Measurements from ENCODE around the gene EIF4A3. TPM values are rescaled to one million over a fixed set of nuclear protein-coding genes. Genes with fewer than 3 reads are reported as not detected.

Gene EIF4A3
- polyA plus RNA-seq (2013), result 81.7 and 91.5 TPM in 2 replicates

DNA sequence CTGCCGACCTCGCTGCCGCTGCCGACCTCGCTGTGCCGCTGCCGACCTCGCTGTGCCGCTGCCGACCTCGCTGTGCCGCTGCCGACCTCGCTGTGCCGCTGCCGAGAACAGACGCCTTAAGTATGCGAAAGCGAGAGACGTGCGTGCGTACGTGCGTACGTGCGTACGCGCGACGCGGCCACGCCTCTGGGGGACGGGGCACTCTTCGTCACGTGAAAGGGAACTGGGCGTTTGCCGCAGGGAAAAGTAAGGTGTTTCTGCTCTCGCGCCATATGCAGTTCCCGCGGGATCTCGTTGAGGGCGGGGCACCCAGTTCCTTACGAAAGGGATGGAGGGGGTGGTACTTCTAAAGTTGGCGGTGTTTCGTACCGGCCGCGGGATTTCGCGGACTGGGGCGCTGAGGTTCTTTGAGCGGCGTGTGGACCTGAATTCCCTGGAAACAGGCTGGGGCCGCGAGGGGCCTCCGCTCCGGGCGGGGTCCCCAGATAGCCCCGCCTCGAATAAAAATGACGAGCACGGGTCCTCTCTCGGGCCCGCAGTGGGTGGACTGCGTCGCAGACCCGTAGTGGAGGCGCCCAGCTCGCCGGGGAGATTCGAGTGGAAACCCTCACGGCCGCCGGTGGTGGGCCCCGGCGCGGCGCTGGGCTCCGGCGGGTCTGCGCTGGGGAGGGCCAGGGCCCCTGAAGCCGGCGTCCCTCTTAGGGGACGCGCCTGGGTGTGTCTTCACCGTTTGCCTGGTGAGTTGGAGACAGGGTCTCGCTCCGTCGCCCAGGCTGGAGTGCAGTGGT is at the start of gene EIF4A3:
EIF4A3 (minus strand) TSS at position 94 of the 788 bp plus-strand sequence. CDS start 167 bp downstream, outside the sequence.
- no CpG with 5 or more reads among the region's 90 CpGs for WGBS (ENCODE audit: extremely low coverage, insufficient coverage, insufficient read length)
- Histone ChIP-seq H4K91ac (ENCODE audit: low read depth, low read length) (peak within 1 kb of the TSS; percentile 82), H2BK5ac (ENCODE audit: low read depth, low read length, poor library complexity) (peak within 1 kb of the TSS; percentile 78), H3K79me1 (ENCODE audit: low read length) (peaks cover 16% of the 10 kb centered on the region), H4K12ac (ENCODE audit: low read depth, low read length) (peak within 1 kb of the TSS; percentile 95), H3K4me1 (ENCODE audit: control insufficient read depth in 1 of 2, insufficient read depth in 2 of 2, low read length in 2 of 2) (peaks cover 17 to 20% of the 10 kb centered on the region in 2 experiments), H3K36me3 (ENCODE audit: control insufficient read depth in 1 of 2, insufficient read depth in 2 of 2, low read length in 2 of 2) (peaks cover 19 to 21% of the 10 kb centered on the region in 2 experiments), H3K9ac (ENCODE audit: low read length) (peak within 1 kb of the TSS; percentile 97), H3K4ac (ENCODE audit: low read depth, low read length) (peak within 1 kb of the TSS; percentile 94), H3K9me3 (ENCODE audit: insufficient read depth, low read depth, low read length) (peaks cover 5% of the 10 kb centered on the region), H2BK12ac (ENCODE audit: low read length) (no peak within 1 kb of the TSS), H2AFZ (ENCODE audit: insufficient read depth, low read length, poor library complexity) (peak within 1 kb of the TSS; percentile 87), H2BK120ac (ENCODE audit: insufficient read depth, low read length, poor library complexity) (peak within 1 kb of the TSS; percentile 39), H3K18ac (ENCODE audit: low read length) (peak within 1 kb of the TSS; percentile 93), H3K23ac (ENCODE audit: low read length) (no peak within 1 kb of the TSS), H3K27me3 (ENCODE audit: insufficient read depth, low read length) (no peaks in the 10 kb centered on the region), H3K27ac (ENCODE audit: low read depth, low read length) (peak within 1 kb of the TSS; percentile 93), H3K4me2 (ENCODE audit: low read length) (peak within 1 kb of the TSS; percentile 89), H3K79me2 (ENCODE audit: control insufficient read depth, insufficient read depth, low read length, poor library complexity) (peaks cover 29% of the 10 kb centered on the region), H3K4me3 (ENCODE audit: low read depth, low read length) (peak within 1 kb of the TSS; percentile 98), H2AK5ac (ENCODE audit: low read length) (peak within 1 kb of the TSS; percentile 9), H4K8ac (ENCODE audit: low read depth, low read length) (peak within 1 kb of the TSS; percentile 95), H3K14ac (ENCODE audit: low read length) (peak within 1 kb of the TSS; percentile 88)
- peak; percentile 99 to 100 for DNase-seq

DNA sequence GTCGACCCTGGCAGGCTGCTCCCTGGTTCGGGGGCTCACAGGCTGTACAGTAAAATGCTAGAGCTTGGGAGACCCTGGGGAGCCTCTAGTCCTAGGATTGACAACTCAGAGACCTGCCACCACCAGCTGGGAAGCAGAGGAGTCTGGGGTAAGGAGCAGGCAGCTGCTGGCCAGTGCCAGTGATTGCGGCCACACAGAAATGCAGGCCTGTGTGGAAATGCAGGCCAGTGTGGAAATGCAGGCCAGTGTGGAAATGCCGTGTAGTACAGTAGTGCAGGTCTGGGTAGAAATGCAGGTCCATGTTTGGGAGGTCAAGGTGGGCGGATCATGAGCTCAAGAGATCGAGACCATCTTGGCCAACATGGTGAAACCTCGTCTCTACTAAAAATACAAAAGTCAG is 49.7 kb upstream of the EIF4A3 start:
- Histone ChIP-seq H3K18ac (ENCODE audit: low read length) (no peak overlapping the region), H4K8ac (ENCODE audit: low read depth, low read length) (no peak overlapping the region), H3K79me2 (ENCODE audit: control insufficient read depth, insufficient read depth, low read length, poor library complexity) (no peaks in the 10 kb centered on the region), H2AK5ac (ENCODE audit: low read length) (no peak overlapping the region), H3K4ac (ENCODE audit: low read depth, low read length) (no peak overlapping the region), H3K4me2 (ENCODE audit: low read length) (no peak overlapping the region), H3K79me1 (ENCODE audit: low read length) (peaks cover 2% of the 10 kb centered on the region), H2AFZ (ENCODE audit: insufficient read depth, low read length, poor library complexity) (no peak overlapping the region), H2BK12ac (ENCODE audit: low read length) (no peak overlapping the region), H3K4me1 (ENCODE audit: control insufficient read depth in 1 of 2, insufficient read depth in 2 of 2, low read length in 2 of 2) (peaks cover 3 to 7% of the 10 kb centered on the region in 2 experiments), H2BK120ac (ENCODE audit: insufficient read depth, low read length, poor library complexity) (no peak overlapping the region), H3K9ac (ENCODE audit: low read length) (no peak overlapping the region), H3K27me3 (ENCODE audit: insufficient read depth, low read length) (no peaks in the 10 kb centered on the region), H4K91ac (ENCODE audit: low read depth, low read length) (no peak overlapping the region), H3K36me3 (ENCODE audit: control insufficient read depth in 1 of 2, insufficient read depth in 2 of 2, low read length in 2 of 2) (no peaks in the 10 kb centered on the region), H3K23ac (ENCODE audit: low read length) (no peak overlapping the region), H3K14ac (ENCODE audit: low read length) (no peak overlapping the region), H3K4me3 (ENCODE audit: low read depth, low read length) (no peak overlapping the region), H2BK5ac (ENCODE audit: low read depth, low read length, poor library complexity) (no peak overlapping the region), H3K9me3 (ENCODE audit: insufficient read depth, low read depth, low read length) (no peaks in the 10 kb centered on the region), H3K27ac (ENCODE audit: low read depth, low read length) (no peak overlapping the region), H4K12ac (ENCODE audit: low read depth, low read length) (no peak overlapping the region)
- peak; percentile 27 to 60 for DNase-seq
- WGBS (ENCODE audit: extremely low coverage, insufficient coverage, insufficient read length), result no CpG with 5 or more reads among the region's 7 CpGs

DNA sequence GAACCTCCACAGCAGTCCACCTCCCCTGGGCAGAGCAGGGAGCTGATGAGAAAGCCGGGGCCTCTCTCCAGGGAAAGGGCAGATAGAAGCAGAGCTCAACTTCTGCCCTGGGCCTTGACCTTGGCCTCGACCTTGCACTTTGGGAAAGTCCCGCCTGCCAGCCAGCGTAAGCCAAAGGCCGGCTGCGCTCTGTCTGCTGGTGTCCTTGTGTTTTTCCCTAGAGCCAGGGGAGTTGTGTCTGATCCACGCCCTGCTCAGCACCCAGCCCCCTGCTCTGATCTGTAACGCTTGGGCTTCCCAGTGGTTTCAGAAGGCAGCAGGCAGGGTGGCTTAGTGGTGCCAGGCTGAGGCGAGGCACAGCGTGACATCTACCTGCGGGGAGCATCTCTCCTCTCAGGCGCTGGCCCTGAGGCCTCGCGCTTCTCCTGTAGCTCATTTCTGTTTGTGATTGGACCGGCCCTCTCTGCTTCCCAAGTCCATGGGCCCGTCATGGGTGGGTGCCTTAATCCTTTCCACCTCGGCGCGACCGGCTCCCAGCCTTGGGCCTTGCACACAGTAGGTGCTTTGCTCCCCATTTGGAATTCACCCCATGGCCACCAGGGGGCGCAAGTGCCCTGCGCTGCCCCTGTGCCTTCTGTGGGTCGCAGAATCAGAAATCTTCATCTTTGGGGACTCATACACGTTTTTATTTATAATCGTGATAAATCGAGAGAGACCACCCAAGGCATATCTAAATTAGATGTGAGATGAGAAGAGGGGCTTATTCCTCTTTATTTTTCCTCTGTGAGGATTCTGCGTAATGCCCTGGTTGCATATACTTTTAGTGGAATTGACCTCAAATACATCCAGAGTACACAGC is 49.0 kb upstream of the EIF4A3 start:
- Histone ChIP-seq H3K4me1 (ENCODE audit: control insufficient read depth in 1 of 2, insufficient read depth in 2 of 2, low read length in 2 of 2) (peaks cover 3 to 7% of the 10 kb centered on the region in 2 experiments), H4K12ac (ENCODE audit: low read depth, low read length) (no peak overlapping the region), H2BK5ac (ENCODE audit: low read depth, low read length, poor library complexity) (no peak overlapping the region), H2AK5ac (ENCODE audit: low read length) (no peak overlapping the region), H3K36me3 (ENCODE audit: control insufficient read depth in 1 of 2, insufficient read depth in 2 of 2, low read length in 2 of 2) (no peaks in the 10 kb centered on the region), H2BK12ac (ENCODE audit: low read length) (no peak overlapping the region), H3K9ac (ENCODE audit: low read length) (no peak overlapping the region), H2AFZ (ENCODE audit: insufficient read depth, low read length, poor library complexity) (no peak overlapping the region), H3K27me3 (ENCODE audit: insufficient read depth, low read length) (no peaks in the 10 kb centered on the region), H3K9me3 (ENCODE audit: insufficient read depth, low read depth, low read length) (no peaks in the 10 kb centered on the region), H3K18ac (ENCODE audit: low read length) (no peak overlapping the region), H3K79me1 (ENCODE audit: low read length) (peaks cover 2% of the 10 kb centered on the region), H4K91ac (ENCODE audit: low read depth, low read length) (no peak overlapping the region), H3K4ac (ENCODE audit: low read depth, low read length) (no peak overlapping the region), H4K8ac (ENCODE audit: low read depth, low read length) (no peak overlapping the region), H3K14ac (ENCODE audit: low read length) (no peak overlapping the region), H3K4me3 (ENCODE audit: low read depth, low read length) (no peak overlapping the region), H3K79me2 (ENCODE audit: control insufficient read depth, insufficient read depth, low read length, poor library complexity) (no peaks in the 10 kb centered on the region), H2BK120ac (ENCODE audit: insufficient read depth, low read length, poor library complexity) (no peak overlapping the region), H3K23ac (ENCODE audit: low read length) (no peak overlapping the region), H3K27ac (ENCODE audit: low read depth, low read length) (no peak overlapping the region), H3K4me2 (ENCODE audit: low read length) (no peak overlapping the region)
- WGBS (ENCODE audit: extremely low coverage, insufficient coverage, insufficient read length), result no CpG with 5 or more reads among the region's 27 CpGs
- peak in 1 of 2 donors; percentile 44 for DNase-seq

DNA sequence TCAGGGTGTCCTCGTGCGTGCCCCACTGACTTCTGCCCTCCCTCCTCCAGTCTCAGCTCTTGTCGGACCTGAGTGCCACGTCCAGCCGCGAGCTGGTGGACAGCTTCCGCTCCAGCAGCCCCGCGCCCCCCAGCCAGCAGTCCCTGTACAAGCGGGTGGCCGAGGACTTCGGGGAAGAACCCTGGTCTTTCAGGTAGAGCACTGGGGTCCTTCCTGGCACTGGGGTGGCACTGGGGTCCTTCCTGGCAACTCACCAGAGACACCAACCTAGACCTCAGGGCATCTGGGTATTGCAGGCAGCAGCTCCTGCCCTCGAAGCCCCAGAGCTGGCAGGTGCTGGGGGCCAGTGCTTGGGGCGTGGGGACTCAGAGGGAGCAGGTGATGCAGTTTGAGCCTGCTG is 48.2 kb upstream of the EIF4A3 start:
- no peak for DNase-seq

More for the DNA sequence above, 48.2 kb upstream of the EIF4A3 start:
- Histone ChIP-seq H3K23ac (ENCODE audit: low read length) (no peak overlapping the region), H3K18ac (ENCODE audit: low read length) (no peak overlapping the region), H3K79me1 (ENCODE audit: low read length) (peaks cover 2% of the 10 kb centered on the region), H3K14ac (ENCODE audit: low read length) (no peak overlapping the region), H2BK12ac (ENCODE audit: low read length) (no peak overlapping the region), H2BK5ac (ENCODE audit: low read depth, low read length, poor library complexity) (no peak overlapping the region), H3K36me3 (ENCODE audit: control insufficient read depth in 1 of 2, insufficient read depth in 2 of 2, low read length in 2 of 2) (no peaks in the 10 kb centered on the region), H2AFZ (ENCODE audit: insufficient read depth, low read length, poor library complexity) (no peak overlapping the region), H3K27me3 (ENCODE audit: insufficient read depth, low read length) (no peaks in the 10 kb centered on the region), H4K12ac (ENCODE audit: low read depth, low read length) (no peak overlapping the region), H3K4me2 (ENCODE audit: low read length) (no peak overlapping the region), H4K8ac (ENCODE audit: low read depth, low read length) (no peak overlapping the region), H3K4ac (ENCODE audit: low read depth, low read length) (no peak overlapping the region), H3K79me2 (ENCODE audit: control insufficient read depth, insufficient read depth, low read length, poor library complexity) (no peaks in the 10 kb centered on the region), H3K27ac (ENCODE audit: low read depth, low read length) (no peak overlapping the region), H3K4me1 (ENCODE audit: control insufficient read depth in 1 of 2, insufficient read depth in 2 of 2, low read length in 2 of 2) (peaks cover 3 to 7% of the 10 kb centered on the region in 2 experiments), H2BK120ac (ENCODE audit: insufficient read depth, low read length, poor library complexity) (no peak overlapping the region), H2AK5ac (ENCODE audit: low read length) (no peak overlapping the region), H3K4me3 (ENCODE audit: low read depth, low read length) (no peak overlapping the region), H4K91ac (ENCODE audit: low read depth, low read length) (no peak overlapping the region), H3K9me3 (ENCODE audit: insufficient read depth, low read depth, low read length) (no peaks in the 10 kb centered on the region), H3K9ac (ENCODE audit: low read length) (no peak overlapping the region)
- WGBS (ENCODE audit: extremely low coverage, insufficient coverage, insufficient read length), result no CpG with 5 or more reads among the region's 14 CpGs

Measured in trophoblast cell (in vitro differentiated cells and primary cell).